ENCODE data around the gene RNF114.

GRCh38 chr20:50001784-50002311 is 65.7 kb downstream of the RNF114 start:
- TF ChIP-seq CTCF (conservative IDR thresholded peaks at IDR 0.05; ENCODE audit: low read length) (no peak), EZH2phosphoT487 (IDR thresholded peaks at IDR 0.05; ENCODE audit: borderline replicate concordance) (no peak)
